GM21367 (cell line): Measurements from ENCODE around the gene DNM1.

Experiments
- ATAC-seq: cut with Tn5 transposase; IDR thresholded peaks from one replicate; pipeline ENCODE4 v1.9.1; 2021; ENCODE audit not compliant: unreplicated experiment

DNM1 gene

DNA sequence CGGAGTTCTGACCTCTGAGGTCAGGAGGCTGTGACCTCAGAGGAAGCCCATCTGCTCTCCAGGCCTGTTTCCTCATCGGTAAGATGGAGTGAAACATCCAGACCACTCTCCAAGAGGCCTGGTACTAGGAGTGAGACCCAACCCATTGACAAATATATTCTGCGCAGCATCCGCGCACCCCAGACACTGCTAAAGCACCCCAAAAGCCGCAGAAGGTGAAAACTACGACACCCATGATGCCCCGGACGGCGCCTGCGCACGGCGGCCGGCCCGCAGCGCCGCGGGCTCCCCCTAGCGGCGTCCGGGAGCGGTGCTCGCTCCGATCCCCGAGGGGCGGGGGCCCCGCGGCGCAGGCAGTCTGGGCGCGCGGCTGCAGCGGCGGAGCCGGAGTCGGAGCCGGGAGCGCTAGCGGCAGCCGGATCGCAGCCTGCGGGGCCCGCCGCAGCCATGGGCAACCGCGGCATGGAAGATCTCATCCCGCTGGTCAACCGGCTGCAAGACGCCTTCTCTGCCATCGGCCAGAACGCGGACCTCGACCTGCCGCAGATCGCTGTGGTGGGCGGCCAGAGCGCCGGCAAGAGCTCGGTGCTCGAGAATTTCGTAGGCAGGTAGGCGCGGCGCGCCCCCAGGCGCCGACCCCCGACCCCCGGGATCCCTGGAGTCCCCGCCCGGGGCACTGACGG is at the start of gene DNM1:
TSS of gene DNM1 (plus strand) at position 356 of the 683 bp plus-strand sequence. CDS start at position 448, 92 bp downstream.
- ATAC-seq = peak; percentile 60

DNA sequence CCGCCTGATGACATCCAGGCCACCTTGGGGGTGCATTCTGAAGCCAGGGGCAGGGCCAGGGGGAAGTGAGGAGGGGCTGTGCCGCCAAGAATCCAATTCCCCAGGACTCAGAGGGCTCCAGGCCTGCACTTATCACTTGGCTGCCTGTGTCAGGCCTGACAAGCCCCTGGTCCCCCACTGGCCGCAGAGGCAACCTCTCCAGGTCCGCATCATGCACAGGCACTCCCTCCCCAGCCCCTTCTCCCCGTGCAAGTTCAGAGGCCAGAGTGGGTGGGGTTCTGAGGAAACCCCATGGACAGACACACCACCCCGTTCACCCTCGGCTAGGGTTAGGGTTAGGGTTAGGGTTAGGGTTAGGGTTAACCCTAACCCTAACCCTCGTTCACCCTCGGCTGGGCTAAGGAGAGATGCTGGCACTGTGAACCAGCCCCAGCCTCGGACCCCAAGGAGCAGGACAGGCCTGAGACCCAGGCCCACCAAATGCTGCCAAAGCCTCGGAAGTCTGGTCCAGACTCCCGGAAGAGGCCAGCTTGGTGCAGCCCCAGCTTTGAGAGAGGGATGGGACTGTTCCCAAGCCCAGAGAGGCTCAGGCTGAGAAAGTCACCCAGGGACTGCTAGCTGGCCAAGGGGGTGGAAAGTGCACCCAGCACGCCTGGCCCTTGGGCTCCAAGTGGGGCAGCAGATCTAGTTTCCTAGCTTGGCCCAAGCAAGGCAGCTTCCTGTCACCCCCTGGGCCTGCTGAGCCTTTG is 49.1 kb upstream of the DNM1 start:
- ATAC-seq = no peak

GRCh38 chr9:128155736-128156500 is 47.3 kb upstream of the DNM1 start:
- no peak for ATAC-seq

DNA sequence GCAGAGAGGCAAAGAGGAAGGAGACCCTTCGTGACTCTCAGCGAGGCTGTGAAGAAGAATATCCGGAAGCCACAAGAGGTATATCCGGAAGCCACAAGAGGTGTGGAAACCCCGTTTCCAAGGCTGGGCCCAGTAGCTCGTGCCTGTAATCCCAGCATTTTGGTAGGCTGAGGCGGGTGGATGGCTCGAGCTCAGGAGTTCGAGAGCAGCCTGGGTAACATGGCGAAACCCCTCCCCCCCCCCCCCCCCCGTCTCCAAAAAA is 43.7 kb upstream of the DNM1 start:
- no peak for ATAC-seq

DNA sequence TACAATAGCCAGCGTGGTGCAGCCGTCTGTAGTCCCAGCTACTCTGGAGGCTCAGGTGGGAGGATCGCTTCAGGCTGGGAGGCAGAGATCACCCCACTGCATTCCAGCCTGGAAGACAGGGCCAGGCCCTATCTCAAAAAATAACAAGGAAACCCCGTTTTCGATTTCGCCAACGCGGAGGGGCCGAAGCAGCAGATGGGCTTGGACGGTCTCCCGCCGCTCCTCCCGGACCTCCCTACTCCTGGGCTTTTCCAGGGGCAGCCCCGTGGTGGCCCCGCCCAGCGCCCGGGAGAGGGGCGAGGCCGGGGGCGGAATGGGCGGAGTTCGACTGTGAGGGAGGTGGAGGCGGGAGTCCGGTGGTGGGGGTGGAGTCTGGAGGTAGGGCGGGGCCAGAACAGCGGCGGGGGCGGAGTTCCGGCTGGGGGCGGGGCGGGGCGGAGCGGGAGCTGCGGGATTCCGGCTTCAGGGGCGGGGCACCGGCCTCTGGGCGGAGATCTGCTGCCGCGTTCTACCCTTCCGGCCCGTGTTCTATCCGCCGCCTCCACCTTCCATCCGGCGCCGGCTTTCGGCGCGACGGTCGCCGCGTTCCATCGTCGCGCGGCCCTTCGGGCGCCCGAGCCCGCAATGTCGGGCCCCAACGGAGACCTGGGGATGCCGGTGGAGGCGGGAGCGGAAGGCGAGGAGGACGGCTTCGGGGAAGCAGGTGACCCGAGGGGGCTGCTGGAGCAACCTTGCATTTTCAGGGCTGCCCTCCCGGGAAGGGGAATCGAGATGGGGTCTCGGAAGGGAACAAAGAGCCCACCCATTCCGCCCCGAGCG is 43.2 kb upstream of the DNM1 start, which contains the start of gene BBLN:
TSS of gene BBLN (plus strand) at position 482 of the 819 bp plus-strand sequence. CDS start at position 625, 143 bp downstream.
- peak; percentile 71 for ATAC-seq

DNA sequence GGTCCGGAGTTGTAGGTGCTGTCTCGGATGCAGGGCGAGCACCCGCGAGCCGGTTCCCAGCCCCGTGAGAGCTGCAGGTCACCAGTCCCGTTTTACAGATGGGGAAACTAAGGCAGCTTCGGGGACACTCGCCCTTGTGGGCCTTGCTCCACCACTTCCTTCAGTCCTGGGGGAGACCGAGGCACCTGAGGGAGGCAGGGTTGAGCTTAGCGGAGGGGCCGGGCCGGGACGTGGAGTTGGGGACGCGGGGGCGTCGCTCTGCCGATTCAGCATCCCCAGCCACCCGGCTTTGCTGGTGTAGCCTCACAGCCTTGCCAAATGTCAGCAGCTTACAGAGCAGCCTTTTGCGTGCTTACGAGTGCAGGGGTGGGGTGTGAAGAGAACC is 42.6 kb upstream of the DNM1 start:
- no peak for ATAC-seq

DNA sequence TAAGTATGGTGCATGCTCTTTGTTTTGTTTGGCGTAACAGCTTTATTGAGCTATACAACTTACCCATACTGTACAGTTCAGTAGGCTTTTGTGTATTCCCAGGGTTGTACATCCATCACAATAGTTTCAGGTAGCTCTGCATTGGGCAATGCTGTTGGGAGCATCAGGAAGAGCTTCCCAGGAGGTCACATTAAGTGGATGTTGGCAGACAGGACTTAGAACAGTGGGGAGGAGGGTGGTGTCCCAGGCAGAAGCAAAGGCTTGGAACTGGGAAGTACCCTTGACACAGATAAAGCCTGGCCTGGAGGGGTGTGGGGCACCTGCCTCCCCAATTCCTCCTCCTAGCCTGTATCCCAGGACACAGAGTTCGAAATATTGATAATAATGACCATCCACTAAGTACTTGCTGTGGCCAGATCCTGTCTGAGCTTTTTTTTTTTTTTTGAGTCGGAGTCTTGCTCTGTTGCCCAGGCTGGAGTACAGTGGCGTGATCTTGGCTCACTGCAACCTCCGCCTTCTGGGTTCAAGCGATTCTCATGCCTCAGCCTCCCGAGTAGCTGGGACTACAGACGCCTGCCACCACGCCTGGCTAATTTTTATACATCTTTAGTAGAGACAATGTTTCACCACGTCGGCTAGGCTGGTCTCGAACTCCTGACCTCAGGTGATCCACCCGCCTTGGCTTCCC is 41.8 kb upstream of the DNM1 start:
- no peak for ATAC-seq

GRCh38 chr9:128162215-128163026 is 40.8 kb upstream of the DNM1 start:
- ATAC-seq = no peak

DNA sequence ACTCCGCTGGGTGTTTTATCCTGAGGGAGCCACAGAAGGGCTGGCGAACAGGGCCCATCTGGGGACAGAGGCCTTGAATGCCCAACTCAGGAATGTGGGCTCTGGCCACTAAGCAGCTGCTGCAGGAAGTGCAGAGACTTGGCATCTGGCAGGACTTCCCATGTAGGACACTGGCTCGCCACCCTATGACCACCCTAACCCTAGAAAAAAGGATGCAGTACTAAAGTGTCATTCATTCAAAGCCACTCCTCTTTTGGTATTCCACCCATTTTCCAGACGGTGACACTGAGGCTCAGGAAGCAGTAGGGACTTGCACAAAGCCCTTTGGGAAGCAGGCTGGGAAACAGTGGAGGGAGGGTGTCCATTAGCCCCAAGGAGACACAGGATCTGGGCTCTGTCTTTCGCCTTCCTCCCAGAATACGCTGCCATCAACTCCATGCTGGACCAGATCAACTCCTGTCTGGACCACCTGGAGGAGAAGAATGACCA is 40.1 kb upstream of the DNM1 start:
- no peak for ATAC-seq

- no peak for ATAC-seq
These were observed 39.5 kb upstream of the DNM1 start for GRCh38 chr9:128163523-128164306.

DNA sequence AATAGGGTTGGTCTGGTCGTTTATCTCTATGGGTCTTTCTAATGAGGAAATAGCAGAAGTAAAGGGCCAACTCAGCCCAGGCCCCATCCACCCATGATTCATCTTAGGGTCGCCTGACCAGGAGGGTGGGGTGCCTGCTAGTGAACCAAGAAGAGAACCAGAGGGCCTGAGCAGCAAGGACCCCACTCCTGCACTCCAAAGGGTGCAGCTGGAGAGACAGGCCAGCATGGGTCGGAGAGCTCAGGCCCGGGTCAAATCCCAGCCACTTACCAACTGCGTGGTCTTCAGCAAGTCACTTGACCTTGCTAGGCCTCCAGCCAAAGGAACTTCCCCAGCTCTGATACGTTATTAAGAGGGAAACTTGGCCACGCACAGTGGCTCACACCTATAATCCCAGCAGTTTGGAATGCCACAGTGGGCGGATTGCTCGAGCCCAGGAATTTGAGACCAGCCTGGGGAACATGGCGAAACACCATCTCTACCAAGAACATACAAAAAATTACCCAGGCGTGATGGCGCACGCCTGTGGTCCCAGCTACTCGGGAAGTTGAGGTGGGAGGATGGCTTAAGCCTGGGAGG is 38.8 kb upstream of the DNM1 start:
- no peak for ATAC-seq

DNA sequence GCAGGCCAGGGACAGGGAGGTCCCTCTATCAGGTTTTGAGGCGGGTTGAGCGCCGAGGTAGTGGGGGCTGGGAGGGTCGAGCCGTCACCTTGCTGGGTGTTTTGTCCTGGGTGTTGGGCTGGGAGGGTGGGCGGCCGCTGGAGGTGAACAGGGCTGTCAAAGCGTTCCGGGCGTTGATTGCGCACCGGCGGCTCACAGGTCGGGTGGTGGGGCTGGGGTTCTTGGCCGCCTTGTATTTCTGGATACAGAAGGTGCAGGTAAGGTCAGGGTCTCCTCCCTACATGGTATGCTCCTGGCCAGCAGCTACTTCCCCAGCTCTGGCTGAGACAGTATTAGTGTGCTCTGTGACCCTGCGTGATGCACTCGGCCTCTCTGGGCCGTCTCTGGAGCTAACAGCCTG is 37.0 kb upstream of the DNM1 start:
- ATAC-seq = no peak

GRCh38 chr9:128167209-128167608 is 36.0 kb upstream of the DNM1 start:
- no peak for ATAC-seq

- ATAC-seq = no peak
These were observed 34.4 kb upstream of the DNM1 start for GRCh38 chr9:128168731-128169308.

DNA sequence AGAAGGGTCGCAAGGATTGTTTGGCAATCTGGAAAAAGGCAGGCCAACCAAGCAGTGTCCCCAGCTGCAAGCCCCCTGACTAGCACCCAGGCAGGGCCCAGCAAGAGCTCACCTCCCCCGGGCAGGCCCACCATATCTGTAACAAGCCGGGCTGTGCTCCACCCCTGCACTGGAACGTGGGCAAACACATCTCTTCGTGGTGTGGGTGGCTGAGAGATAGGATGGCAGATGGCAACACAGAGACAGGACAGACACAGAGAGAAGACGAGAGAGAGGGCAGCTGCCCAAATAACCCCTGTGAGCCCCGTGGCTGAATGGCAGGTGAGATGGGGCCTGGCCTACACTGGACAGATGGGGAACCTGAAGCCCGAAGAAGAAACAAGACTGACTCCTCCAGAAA is 33.7 kb upstream of the DNM1 start:
- no peak for ATAC-seq

- ATAC-seq = no peak
These were observed 33.3 kb upstream of the DNM1 start for GRCh38 chr9:128169925-128170324.

- no peak for ATAC-seq
These were observed 29.1 kb upstream of the DNM1 start for GRCh38 chr9:128174062-128174461.

DNA sequence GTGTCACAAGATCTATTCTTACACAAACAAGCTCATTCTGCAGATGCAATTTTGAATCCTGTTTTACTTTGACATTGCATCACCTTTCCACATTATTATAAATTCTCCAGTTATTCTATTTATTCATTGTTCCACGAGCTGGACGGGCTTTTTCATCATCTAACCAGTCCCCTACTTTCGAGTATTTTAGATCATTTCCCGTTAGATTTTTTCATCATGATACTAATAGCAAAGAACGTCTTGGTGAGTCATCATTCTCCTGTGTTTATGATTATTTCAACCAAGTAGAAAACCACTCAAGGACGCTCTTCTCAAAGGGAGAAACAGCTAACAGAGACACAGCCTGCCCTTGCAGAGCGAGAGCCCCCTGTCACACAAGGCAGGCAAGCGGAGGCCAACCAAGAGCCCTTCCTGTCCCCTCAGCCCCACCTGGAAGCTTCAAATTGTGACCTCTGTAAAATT is 28.0 kb upstream of the DNM1 start:
- ATAC-seq = no peak
